Mucosa of rectum (tissue), 2 donors: ENCODE data around the gene PACSIN2.

Experiments
- H3K27ac ChIP-seq, 2 donors: one replicate each; pipeline ENCODE4 v1.7.0; 2013; ENCODE audit warnings: inconsistent platforms in 2 of 2, low read depth in 2 of 2, low read length in 2 of 2
- H3K27me3 ChIP-seq, 2 donors: one replicate each; pipeline ENCODE4 v1.7.0; 2013; ENCODE audit warnings: low read length in 2 of 2; ENCODE audit not compliant: control insufficient read depth in 2 of 2, insufficient read depth in 2 of 2
- H3K36me3 ChIP-seq, 2 donors: one replicate each; pipeline ENCODE4 v1.7.0; 2013; ENCODE audit warnings: low read length in 2 of 2; ENCODE audit not compliant: control insufficient read depth in 2 of 2, insufficient read depth in 2 of 2
- H3K4me1 ChIP-seq, 2 donors: one replicate each; pipeline ENCODE4 v1.7.0; 2013; ENCODE audit warnings: low read length in 2 of 2, mild to moderate bottlenecking in 1 of 2; ENCODE audit not compliant: control insufficient read depth in 2 of 2, insufficient read depth in 2 of 2
- H3K4me3 ChIP-seq, 2 donors: one replicate each; pipeline ENCODE4 v1.7.0; 2013; ENCODE audit warnings: low read length in 2 of 2
- H3K9ac ChIP-seq, 2 donors: one replicate each; pipeline ENCODE4 v1.7.0; 2013; ENCODE audit warnings: low read length in 2 of 2, low read depth in 1 of 2, mild to moderate bottlenecking in 1 of 2
- H3K9me3 ChIP-seq, 2 donors: one replicate each; pipeline ENCODE4 v1.7.0; 2013; ENCODE audit warnings: low read length in 2 of 2; ENCODE audit not compliant: control insufficient read depth in 2 of 2
- donor health status: healthy.
- donor health status: Normal muscosa, but diverticular disease.

Gene PACSIN2, protein sequence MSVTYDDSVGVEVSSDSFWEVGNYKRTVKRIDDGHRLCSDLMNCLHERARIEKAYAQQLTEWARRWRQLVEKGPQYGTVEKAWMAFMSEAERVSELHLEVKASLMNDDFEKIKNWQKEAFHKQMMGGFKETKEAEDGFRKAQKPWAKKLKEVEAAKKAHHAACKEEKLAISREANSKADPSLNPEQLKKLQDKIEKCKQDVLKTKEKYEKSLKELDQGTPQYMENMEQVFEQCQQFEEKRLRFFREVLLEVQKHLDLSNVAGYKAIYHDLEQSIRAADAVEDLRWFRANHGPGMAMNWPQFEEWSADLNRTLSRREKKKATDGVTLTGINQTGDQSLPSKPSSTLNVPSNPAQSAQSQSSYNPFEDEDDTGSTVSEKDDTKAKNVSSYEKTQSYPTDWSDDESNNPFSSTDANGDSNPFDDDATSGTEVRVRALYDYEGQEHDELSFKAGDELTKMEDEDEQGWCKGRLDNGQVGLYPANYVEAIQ

DNA sequence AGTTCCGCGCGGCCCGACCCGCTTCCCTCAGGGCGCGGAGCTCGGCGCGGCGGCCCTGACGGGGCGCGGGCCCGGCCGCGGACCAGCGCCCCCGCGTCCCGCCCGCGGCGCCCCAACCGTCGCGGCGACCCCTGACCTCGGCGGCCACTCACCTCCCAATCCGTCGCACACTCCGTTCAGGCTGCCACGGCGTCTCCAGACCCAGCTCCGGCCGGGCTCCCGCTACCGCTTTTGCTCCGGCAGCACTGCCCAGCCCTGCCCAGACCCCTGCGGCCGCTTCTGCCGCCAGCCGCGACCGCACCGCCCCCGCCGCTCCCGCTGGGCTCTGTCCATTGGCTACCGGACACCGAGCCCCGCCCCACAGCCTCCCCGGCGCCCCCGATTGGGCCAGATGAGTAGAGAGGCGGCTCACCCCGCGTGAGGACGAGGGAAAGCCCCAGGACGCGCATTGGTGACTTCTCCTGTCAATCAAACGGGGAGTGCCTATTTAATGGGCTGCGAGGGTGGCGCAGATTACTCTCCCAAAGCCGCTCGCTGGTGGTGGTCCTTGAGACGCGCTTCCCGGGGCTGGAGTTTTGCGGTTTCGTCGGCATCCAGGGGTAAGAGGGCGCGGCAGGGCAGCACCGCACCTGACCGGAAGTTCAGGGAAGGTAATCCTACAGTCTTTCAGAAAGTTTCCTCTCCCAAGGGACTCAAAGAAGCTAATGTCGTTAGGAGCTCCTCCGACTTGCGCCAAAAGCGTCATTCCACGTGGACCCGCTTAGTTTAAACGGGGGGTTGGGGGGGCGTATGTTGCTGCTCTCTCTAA is at the start of gene PACSIN2:
PACSIN2 (minus strand) TSS at position 281 of the 808 bp plus-strand sequence. CDS start 103,069 bp downstream, outside the sequence.
- Histone ChIP-seq H3K36me3 (no peaks in the 10 kb centered on the region), H3K9me3 (no peaks in the 10 kb centered on the region), H3K4me3 (peak within 1 kb of the TSS; percentile 84 to 88), H3K27me3 (no peaks in the 10 kb centered on the region), H3K4me1 (peaks cover 22 to 37% of the 10 kb centered on the region in 2 donors), H3K9ac (peak within 1 kb of the TSS; percentile 81 to 88), H3K27ac (peak within 1 kb of the TSS; percentile 76 to 77)

DNA sequence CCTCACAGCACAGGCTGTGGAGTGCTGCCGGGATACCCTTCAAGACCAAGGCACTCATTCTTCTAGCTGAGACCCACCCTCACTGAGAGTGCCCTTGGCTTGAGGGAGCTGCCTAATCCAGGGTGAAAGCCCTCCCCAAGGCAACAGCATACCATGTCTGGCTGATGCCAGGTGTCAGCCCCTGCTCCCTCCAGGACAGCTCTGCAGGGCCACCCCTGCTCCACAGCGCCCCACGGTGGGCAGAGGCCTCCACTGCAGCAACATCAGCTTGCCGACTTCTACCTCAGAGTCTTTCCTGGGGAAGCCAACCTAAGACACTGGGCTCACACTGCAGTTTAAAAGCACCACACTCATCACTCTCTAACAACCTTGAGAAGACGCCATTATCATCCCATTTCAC is 45.2 kb upstream of the PACSIN2 start:
- Histone ChIP-seq H3K4me1 (no peaks in the 10 kb centered on the region), H3K36me3 (peaks cover 0 to 3% of the 10 kb centered on the region in 2 donors), H3K27me3 (no peaks in the 10 kb centered on the region)

DNA sequence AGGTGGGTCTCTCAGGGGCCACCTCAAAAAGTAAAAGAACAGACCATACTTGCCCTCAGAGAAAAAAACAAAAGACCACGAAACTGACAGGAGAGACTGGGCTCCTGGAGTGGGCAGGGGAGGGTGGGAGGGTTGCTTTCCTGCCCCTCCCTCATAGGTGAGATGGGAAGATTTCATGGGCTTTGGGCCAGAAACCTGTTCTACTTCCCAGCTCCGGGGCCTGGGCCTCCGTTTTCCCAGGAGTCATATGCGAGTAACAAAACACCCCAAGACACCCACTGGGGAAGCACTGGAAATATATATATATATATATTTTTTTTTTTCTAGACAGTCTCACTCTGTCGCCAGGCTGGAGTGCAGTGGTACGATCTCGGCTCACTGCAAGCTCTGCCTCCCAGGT is 42.7 kb upstream of the PACSIN2 start:
- Histone ChIP-seq H3K4me3 (no peak overlapping the region), H3K9me3 (no peaks in the 10 kb centered on the region), H3K4me1 (no peaks in the 10 kb centered on the region), H3K9ac (no peak overlapping the region), H3K36me3 (peaks cover 0 to 3% of the 10 kb centered on the region in 2 donors), H3K27ac (no peak overlapping the region), H3K27me3 (no peaks in the 10 kb centered on the region)

More for the DNA sequence above, 45.2 kb upstream of the PACSIN2 start:
- Histone ChIP-seq H3K4me3 (no peak overlapping the region), H3K9ac (no peak overlapping the region), H3K9me3 (no peaks in the 10 kb centered on the region), H3K27ac (no peak overlapping the region)

DNA sequence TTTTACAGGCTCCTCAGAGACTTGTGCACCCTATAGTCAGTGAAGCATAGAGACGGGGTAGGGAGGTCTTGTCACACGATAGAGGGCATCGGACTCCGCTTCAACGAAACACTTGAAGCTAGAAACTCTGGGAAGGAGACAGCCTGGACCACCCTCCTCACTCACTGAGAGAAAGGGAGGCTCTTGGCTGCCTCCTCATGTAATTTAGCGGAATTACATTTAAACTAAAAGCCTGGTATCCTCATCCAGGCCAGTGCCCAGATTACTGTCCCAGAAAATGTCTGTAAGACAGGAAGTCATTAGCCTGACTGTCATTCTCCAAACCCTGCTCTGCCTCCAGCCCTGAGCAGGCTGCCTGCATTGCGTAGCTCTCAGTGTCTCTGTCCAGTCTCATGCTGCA is 38.2 kb upstream of the PACSIN2 start:
- Histone ChIP-seq H3K36me3 (no peaks in the 10 kb centered on the region), H3K27ac (no peak overlapping the region), H3K4me3 (no peak overlapping the region), H3K27me3 (no peaks in the 10 kb centered on the region), H3K4me1 (no peaks in the 10 kb centered on the region), H3K9ac (no peak overlapping the region), H3K9me3 (no peaks in the 10 kb centered on the region)

DNA sequence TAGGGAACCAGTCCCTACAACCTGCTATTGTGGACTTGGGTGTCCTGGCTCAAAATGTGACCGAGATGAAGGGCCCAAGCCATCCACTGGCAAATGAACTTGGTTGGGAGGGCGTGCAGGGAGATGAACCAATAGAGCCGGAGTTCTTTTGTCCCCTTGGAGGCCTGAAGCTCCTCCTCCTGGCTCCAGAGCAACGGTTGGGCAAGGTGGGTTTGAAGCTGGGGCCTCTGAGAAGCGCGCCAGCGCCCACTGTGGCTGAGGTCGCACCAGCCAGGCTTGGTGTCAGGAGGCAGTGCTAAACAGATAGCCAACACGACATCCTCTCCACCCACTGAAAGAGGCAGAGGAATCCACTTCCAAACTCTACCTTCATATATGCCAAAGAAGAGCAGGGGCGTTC is 36.0 kb upstream of the PACSIN2 start:
- no peaks in the 10 kb centered on the region for H3K9me3 ChIP-seq
- no peak overlapping the region for H3K9ac ChIP-seq
- H3K4me3 ChIP-seq = no peak overlapping the region
- H3K4me1 ChIP-seq = no peaks in the 10 kb centered on the region
- no peak overlapping the region for H3K27ac ChIP-seq
- H3K36me3 ChIP-seq = peaks cover 0 to 2% of the 10 kb centered on the region in 2 donors
- H3K27me3 ChIP-seq = no peaks in the 10 kb centered on the region

DNA sequence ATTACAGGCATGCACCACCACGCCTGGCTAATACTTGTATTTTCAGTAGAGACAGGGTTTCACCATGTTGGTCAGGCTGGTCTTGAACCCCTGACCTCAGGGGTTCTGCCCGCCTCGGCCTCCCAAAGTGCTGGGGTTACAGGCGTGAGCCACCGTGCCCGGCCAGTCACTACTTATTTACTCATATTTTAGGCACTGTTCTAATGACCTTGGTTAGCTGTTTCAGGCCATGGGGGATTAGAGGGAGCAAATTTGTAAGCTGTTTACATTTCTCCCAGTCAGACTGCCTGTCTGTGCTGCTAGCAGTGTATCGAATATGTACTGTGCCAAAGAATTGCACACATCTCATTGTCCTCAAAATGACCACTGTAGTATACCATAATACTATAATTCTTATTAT is 32.7 kb upstream of the PACSIN2 start:
- peaks cover 0 to 2% of the 10 kb centered on the region in 2 donors for H3K36me3 ChIP-seq

DNA sequence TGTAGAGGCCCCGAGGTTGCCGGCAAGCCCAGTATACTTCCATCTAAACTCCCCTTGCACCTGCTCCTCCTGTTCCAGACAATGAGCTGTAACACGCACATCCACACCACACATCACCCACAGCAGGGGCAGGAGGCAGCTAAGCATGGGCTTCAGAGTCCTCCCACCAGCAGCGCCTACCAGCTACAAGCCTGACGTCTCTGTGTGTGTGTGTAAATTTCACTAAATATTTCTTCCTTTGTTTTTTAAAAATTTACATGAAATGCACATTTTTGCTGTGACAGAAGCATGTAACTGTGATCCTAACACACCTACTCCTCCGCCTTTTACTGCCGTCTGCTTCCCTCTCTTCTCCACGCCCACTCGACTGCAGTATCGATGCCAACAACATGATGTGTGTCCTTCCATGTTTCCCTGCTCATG is 29.4 kb upstream of the PACSIN2 start:
- Histone ChIP-seq H3K4me1 (no peaks in the 10 kb centered on the region), H3K36me3 (peaks cover 0 to 2% of the 10 kb centered on the region in 2 donors), H3K27me3 (no peaks in the 10 kb centered on the region), H3K9ac (no peak overlapping the region), H3K4me3 (no peak overlapping the region), H3K9me3 (no peaks in the 10 kb centered on the region), H3K27ac (no peak overlapping the region)

More for the DNA sequence above, 32.7 kb upstream of the PACSIN2 start:
- Histone ChIP-seq H3K4me3 (no peak overlapping the region), H3K9ac (no peak overlapping the region), H3K27ac (no peak overlapping the region), H3K9me3 (no peaks in the 10 kb centered on the region), H3K4me1 (no peaks in the 10 kb centered on the region), H3K27me3 (no peaks in the 10 kb centered on the region)

DNA sequence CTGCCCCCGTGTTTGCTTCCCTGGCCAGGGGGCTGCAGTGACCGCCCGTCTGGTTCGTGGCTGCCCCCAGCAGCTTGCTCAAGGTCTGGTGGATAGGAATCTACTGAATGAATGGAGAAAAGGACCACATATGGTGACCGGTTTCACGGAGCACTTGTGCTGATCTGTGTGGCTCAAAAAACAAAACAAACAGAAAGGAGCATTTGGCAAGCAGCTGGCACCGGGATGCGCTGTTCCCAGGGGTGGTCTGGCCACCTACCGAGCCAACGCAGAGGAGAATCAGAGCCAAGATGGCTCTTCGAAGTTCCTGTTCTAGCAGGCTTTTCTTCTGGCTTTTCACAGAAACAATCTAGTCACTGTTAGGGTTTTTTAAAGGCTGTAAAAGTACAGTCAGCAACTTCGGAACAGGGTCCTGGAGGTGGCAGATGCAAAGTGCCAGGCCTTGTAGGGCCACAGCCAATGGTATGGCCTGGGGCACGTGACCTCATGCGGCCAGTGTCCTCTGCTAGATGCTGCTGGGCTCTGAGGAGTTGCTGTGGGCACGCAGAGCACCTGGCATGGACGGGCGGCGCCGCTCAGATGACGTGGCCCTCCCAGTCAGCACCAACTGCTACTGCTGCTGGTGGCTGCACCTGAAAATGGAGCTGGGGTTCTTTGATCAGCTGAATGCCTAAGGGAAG is 27.3 kb upstream of the PACSIN2 start:
- no peaks in the 10 kb centered on the region for H3K9me3 ChIP-seq
- peaks cover 0 to 2% of the 10 kb centered on the region in 2 donors for H3K36me3 ChIP-seq
- H3K4me3 ChIP-seq = no peak overlapping the region
- H3K27me3 ChIP-seq = no peaks in the 10 kb centered on the region
- no peak overlapping the region for H3K27ac ChIP-seq
- no peaks in the 10 kb centered on the region for H3K4me1 ChIP-seq
- no peak overlapping the region for H3K9ac ChIP-seq

DNA sequence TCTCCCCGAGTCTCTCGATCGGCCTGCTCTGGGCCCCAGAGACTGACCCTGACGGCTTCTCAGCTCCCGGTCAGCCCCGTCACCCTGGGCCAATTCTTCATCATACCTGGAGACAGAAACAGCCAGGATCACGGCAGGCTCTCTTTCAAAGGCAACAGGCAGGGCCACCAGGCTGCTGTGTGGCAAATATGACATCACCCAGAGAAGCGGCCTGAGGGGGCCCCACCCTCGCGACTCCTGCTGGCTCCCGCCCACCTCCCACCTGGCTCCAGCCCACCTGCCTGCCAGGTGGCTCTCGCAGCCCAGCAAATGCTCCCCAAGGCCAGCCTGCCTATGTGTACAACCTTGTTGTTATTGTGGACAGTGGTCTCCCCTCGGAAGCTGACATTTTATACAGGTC is 24.9 kb upstream of the PACSIN2 start:
- Histone ChIP-seq H3K9ac (no peak overlapping the region), H3K9me3 (no peaks in the 10 kb centered on the region), H3K27ac (no peak overlapping the region), H3K27me3 (no peaks in the 10 kb centered on the region), H3K4me1 (no peaks in the 10 kb centered on the region), H3K36me3 (no peaks in the 10 kb centered on the region), H3K4me3 (no peak overlapping the region)
